Testis (tissue), 2 donors: ENCODE data around the gene HOMER2.

ENCODE experiments used
- POLR2A ChIP-seq: fragments of 450-650 bp; IDR thresholded peaks from one replicate; pipeline ENCODE4 v1.6.1; 2017; ENCODE audit warnings: antibody characterized with exemption, mild to moderate bottlenecking, moderate library complexity
- TF ChIP-seq, protein P1 (sequence below), 3 experiments: fragments of 450-650 bp in 2 of 3; fragments of 200-600 bp in 1 of 3; sonication (generic) in 1 of 3; IDR thresholded peaks; one replicate each; pipeline ENCODE4 v1.5.1; 2016 to 2019; ENCODE audit warnings: antibody characterized with exemption in 3 of 3, mild to moderate bottlenecking in 2 of 3, moderate library complexity in 1 of 3

DNA sequence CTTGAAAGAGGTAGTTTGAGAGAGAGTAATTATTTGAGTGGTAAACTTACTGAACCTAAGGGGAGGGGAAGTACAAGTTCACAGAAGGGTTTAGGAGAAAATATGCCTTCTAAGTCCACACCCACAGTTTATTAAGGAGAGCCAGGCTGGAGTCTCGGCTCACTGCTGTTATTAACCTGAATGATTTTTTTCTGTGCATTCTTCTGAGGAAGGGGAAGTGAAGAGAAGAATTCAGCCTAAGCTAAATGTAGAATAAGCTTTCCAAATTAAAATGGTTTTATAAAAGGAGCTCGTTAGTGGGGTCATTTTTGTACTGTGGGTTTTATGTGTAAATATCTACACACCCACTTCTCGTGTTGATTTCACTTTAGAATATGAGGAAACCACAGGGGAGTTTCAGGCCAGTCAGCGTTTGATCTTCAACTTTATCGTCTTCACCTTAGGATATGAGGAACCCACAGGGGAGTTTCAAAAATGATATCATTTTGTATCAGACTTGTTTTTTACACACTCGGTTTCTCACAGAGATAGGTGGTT, 141.6 kb downstream of the HOMER2 start:
- no peak for TF ChIP-seq POLR2A
- TF ChIP-seq, protein P1, sequence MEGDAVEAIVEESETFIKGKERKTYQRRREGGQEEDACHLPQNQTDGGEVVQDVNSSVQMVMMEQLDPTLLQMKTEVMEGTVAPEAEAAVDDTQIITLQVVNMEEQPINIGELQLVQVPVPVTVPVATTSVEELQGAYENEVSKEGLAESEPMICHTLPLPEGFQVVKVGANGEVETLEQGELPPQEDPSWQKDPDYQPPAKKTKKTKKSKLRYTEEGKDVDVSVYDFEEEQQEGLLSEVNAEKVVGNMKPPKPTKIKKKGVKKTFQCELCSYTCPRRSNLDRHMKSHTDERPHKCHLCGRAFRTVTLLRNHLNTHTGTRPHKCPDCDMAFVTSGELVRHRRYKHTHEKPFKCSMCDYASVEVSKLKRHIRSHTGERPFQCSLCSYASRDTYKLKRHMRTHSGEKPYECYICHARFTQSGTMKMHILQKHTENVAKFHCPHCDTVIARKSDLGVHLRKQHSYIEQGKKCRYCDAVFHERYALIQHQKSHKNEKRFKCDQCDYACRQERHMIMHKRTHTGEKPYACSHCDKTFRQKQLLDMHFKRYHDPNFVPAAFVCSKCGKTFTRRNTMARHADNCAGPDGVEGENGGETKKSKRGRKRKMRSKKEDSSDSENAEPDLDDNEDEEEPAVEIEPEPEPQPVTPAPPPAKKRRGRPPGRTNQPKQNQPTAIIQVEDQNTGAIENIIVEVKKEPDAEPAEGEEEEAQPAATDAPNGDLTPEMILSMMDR (IDR thresholded peaks at IDR 0.05) = no peak
